C1 segment of cervical spinal cord (tissue), 14 donors: Measurements from ENCODE around the gene HJV.

ENCODE experiments used
- DNase-seq, 14 donors: peaks; one replicate each; lab custom pipeline; 2025; lab: John Stamatoyannopoulos, UW

Gene HJV

DNA sequence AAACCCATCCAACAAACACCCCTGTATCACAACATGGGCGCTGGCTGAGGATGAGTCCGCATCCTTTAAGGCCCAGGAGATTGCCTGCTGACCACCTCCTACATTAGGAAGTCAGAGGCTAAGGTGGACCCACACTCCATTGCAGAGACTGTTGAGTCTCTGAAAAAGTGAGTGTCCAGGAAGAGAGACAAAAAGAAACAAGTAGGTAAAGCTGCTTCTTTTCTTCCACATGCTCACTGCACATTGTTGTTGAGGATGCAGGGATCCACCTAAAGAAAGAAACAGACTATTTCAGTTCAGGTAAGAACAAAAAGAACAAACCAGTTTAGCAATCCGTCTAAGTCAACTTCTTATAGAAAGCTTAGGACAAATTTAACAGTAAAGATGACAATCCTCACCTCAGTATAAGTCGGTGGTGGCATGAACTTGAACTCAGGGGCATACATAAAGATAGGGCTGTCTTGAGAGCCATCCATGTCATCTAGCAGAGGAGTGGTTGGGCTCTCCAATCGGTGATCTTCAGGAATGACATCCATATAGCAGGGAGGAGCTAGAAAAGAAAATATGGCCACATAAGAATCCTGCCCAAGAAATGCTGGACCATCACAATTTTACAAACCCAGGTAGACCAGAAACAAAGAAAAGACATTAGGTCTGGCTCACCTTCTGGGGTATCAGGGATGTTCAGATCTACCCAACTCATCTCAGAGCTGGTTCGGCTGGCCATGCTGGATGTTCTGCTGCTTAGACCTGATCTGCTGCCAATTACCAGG, 27.7 kb downstream of the HJV start:
- DNase-seq: no peak

DNA sequence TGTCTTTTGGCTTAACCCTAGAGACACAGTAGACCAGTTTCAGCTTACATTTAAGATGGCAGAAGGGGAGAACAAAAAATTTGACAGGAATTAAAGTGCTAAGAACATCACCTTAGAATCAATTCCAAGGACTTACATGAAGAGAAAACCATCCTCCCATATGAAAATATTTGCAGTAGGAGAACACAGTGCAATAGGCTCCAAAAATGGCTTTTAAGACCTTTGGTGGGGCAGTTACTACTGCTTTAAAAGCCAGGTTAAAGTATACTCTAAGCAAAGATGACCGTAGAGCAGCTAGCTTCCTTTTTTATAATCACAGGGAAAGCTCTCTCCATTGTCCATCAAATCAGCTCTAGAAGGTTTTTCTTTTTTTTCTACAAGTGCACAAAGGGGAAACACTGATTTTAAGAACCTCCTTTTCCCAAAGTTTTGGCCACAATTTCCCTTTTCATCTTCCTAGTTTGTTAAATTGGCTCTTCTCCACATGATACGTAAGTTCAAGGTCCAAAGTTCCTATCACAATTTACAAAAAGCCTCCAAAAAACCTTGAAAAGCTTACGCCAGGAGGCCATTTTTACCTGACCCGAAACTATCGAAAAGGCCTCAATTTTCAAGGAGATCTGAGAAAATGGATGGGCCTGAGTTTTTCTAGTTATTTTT, 28.4 kb downstream of the HJV start:
- no peak for DNase-seq

DNA sequence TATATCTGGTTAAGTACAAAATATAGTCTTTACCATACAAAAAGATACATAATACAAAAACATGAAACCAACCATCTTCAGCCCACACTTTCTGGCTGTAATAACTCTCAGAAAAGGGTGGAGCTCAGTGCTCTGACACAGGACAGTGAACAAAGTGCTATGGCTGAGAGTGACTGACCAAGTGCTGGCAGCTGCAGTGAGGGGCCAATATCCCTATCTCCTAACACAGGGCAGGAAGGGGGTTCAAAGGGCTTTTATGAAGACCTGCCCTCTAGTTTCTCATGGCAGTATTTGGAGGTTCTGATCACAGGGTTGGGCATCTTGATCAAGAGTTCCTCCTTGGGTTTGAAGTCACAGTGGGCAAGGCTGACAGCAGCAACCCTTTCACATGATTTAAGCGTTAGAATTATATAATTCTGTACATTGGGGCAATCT, 29.0 kb downstream of the HJV start:
- DNase-seq: no peak

DNA sequence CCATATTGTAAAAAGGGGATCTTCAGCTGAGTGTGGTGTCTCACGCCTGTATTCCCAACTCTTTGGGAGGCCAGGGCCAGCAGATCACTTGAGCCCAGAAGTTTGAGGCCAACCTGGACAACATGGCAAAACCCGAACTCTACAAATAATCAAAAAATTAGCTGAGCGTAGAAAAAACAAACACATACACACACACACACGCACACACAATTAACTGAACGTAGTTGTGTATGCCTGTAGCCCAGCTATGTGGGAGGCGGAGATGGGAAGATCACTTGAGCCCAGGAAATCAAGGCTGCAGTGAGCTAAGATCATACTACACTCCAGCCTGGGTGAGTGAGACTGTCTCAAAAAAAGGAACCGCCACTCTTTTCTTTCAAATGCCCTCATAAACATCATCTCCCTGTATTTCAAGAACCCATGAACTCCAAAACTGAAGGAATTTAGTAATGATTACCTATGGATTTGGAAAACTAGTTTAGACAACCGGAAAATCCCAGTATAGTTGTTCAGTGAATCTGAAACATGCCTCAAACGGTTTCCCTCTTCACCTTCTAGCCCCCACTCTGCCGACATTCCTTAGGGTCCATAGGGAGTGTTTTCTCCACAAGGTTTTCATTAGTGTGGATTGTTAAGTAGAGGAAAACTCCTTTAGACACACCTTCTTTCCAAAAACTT, 29.7 kb downstream of the HJV start:
- DNase-seq: no peak

DNA sequence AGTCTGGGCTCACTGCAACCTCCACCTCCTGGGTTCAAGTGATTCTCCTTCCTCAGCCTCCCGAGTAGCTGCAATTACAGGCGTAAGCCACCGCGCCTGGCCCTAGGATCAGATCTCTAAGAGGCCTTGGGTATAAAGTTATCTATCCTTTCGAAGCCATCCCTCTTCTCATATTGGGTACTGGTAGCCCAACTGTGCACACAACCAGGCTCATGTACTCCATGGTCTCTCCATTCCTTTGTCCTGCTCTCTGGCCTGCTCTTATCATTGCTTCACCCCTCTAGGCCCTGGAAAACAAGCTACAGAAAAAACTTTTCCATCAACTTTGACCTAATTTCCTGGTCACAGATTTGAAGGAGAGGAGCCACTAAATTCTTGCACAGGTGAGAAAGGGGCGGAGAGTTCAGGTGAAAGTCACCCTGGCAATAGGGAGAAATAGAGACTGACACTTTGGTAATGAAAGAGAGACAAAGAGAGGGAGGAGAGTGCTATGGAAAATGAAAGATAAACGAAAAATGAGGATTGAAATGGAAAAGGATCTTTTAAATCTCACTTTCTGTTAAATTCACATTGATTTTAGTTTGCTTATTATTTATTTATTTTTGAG, 31.2 kb downstream of the HJV start:
- no peak for DNase-seq

DNA sequence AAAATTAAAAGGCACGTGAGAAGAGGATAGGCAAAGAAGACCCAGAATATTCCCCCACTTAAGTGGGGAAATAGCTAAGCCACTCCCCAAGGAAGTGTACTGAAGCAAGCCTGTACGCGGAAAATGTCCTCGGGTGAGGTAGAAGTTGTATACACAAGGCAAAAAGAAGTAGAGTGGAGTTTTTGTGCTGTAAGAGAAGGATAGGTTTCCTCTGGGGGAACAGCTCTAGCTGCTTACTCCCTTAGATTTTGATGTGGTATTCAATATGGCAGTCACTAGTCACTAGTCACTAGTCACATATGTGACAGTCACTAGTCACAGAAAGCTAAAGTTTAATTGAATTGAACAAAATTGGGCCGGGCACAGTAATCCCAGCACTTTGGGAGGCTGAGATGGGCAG, 32.8 kb downstream of the HJV start:
- no peak for DNase-seq

DNA sequence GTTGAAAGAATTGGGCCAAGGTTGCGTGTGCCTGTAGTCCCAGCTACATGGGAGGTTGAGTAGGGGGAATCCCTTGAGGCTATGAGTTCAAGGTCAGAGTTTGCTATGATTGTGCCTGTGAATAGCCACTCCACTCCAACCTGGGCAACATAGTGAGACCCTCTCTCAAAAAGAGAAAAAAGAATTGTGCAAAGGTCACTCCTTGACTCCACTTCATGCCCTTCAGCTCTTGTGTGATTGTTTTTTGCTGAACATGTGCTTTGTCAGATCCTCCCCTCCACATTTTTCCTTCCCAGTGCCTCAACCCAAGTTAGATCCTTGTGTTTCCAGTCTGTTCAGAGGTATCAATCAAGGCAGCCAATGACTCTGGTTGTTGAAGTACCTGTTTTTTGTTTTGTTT, 33.6 kb downstream of the HJV start:
- no peak for DNase-seq

DNA sequence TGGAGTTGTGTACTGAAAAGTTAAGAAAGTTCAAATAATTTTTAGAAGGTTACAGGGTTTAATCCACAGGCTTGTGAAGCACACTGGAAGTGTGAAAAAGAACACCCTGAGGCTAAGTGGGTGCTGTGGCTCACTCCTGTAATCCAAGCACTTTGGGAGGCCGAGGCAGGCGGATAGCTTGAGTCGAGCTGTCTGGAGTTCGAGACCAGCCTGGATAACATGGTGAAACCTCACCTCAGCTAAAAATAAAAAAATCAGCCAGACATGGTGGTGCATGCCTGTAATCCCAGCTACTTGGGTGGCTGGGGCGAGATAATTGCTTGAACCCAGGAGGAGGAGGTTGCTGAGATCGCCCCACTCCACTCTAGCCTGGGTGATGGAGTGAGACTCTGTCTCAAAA, 35.0 kb downstream of the HJV start:
- no peak for DNase-seq

DNA sequence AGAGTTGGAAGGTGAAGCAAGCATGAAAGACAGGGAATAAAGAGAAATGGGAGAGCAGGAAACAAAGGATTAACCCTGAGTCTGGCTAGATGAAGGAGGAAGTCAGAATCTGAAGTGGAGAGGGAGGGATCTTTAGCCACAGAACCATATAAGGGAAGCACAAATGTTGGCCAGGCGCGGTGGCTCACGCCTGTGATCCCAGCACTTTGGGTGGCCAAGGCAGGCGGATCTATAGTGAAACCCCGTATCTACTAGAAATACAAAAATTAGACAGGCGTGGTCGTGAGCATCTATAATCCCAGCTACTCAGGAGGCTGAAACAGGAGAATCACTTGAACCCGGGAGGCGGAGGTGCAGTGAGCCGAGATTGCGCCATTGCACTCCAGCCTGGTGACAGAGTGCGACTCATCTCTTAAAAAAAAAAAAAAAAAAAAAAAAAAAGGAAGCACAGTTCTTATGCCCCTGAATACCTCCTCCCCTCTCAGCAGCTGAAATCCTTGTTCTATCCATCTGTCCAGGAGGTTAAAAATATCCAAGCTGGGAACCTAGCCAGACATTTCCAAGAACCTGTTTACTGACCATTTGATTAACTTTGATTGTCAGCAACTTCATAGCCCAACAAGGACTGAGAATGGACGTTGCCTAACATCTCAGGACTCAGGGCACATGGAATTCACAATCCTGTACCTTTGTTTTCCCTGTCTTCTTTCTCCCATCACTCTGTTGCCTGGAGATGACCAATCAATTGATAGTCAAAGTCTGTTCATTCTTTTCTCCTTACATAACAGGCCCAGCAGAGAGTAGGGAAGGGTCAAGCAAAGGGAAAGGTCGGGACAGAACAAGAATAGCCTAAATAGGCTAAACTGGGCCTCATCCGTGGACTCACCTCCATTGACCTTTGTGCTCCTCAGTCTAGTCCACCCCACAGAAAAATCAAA, 35.8 kb downstream of the HJV start:
- DNase-seq: peak in 3 of 14 donors; percentile 23 to 83 (median 27)

DNA sequence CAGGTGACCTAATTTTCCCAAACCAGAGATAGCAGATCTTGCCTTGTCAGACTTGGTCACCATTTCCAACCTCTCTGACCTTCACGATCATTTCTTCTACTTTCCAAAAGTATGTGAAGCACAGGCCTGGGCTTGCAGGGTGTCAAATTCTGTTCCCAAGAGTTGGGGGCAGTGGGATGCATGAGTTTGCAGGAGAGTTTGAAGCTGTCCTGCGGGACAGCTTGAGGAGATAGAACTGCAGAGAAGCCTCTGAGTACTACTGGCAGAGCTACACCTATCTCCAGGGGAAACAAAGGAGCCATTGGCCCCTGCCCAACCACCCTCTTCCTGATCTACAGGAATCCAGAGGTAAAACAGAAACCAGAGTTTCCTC, 36.4 kb downstream of the HJV start:
- no peak for DNase-seq

DNA sequence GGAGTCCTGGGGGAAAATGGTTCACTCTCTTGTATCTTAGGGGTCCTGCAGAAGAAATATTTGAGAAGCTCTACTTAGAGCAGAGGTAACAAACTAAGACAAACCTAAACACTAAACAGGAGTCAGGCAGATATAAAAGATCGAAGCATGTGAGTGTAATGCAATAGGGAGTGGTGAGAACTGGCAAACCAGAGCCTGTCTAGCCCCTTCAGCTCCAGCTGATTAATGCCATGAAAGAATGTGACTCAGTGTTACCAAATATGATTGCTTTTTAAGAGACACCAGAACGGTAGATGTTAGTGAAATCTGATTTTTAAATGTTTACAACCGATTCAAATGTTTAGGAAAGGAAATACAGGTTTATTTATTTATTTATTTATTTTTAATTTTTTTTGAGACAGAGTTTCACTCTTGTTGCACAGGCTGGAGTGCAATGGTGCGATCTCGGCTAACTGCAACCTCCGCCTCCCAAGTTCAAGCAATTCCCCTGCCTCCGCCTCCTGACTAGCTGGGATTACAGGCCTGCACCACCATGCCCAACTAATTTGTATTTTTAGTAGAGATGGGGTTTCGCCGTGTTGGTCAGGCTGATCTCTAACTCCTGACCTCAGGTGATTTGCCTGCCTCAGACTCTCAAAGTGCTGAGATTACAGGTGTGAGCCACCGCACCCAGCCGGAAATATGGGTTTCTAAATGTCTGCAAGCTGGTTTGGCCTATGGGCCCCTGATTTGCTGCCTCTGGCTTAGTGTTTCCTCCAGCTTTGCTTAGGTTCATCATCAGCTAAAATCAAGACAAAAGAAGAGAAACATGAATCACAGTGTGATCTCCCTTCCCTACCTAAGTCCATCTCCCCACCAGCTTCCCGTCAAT, 37.3 kb downstream of the HJV start:
- DNase-seq: no peak

DNA sequence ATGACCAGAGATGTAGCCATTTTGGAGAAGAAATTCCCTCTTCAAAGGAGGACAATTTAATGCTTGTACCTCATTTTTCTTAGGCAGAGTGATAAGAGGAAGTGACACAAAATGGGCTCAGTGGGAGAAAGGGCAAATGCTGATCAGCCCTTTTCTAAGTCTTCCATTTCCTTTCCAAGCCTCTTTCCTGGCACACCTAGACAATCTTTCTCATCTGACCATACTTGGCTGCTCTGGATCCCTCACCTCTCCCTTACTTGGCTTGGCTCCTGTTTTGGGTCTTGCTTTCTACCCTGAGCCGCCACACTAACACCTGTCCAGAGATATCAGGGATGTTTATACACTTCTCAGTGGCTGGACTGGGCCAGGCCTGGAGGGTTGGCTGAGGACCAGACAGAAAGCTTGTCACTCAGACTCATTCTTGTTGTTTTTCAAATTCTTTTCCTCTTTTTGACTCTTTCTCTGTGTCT, 38.3 kb downstream of the HJV start:
- no peak for DNase-seq

DNA sequence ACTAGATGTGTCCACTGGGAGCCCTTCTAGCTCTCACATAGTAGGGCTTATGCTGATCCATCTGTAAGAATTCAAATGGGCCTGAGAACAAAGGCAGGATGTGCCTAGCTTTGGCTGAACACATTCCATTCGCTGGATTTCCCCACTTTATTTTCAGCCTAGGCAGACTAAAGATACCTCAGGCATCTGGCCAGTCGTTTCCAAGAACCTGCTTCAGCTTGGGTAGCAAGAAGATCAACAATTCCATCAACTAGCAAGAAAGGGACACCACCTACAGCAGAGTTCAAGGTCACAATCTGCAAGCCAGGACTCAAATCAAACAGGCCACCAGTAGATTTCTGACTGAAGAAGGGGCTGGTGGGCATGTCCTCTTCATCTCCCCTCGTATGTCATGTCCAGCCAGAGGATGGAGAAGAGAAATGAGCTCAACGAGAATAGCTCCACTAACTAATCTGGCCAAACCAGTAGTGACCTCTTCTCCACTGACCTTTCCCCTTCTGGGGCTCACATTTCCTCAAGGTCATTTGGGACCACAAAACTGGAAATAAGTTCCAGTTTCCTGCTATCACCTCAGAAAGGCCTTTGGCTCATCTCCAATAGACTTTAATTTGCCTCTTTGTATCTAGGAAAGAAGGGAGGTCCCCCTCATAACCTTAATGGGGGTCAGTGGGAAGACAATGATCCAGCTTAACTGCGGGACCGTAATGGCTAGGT, 39.4 kb downstream of the HJV start:
- DNase-seq: no peak

DNA sequence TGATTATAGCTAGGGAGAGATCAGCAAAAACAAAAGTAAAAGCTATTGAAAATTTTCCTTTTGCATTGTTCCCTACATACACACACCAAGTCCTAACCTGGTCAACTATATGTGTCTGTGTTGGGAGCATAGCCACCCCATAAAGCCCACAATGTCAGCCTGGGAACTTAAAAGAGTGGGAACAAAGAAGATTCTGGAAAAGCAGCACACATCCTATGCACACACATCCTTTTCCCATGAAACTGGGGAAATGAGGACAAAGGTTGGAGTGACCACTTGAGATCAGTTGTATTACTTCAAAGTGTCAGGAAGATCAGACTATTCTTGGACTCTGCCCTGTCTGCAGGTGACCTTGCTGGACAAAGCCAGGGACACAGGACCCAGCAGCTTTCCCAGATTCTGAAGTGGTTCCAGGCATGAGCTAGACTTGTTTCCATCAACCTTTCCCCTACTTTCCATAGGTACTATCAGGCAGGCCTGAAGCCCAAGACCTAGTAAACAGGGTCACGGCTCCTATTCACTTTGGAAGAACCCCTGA, 41.0 kb downstream of the HJV start:
- no peak for DNase-seq

DNA sequence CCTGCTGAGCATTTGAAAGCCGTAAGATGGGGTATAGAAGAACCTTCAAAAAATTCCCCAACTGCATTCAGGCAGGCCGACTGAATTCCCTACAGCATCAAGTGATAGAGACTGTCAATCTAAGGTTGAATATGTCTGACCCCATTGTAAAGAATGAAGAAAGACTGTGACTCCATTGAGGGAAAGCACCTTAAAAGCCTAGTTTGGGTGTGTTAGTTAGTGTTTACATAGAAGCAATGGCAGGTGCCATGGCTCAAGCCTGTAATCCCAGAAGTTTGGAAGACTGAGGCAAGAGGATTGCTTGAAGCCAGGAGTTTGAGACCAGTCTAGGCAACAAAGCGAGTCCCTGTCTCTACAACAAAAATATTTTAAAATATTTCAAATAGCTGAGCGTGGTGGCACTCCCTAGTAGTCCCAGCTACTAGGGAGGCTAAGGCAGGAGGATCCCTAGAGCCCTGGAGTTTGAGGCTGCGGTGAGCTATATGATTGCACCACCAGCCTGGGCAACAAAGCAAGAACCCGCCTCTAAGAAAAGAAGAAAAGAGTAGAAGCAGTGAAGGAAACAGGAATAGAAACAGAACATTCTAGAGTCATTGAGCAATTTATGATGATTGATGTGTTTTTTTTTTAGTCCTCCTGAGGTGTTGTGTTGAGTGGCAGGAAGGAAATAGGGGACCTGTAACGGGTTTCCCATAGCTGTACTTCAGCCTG, 41.6 kb downstream of the HJV start:
- DNase-seq: no peak

DNA sequence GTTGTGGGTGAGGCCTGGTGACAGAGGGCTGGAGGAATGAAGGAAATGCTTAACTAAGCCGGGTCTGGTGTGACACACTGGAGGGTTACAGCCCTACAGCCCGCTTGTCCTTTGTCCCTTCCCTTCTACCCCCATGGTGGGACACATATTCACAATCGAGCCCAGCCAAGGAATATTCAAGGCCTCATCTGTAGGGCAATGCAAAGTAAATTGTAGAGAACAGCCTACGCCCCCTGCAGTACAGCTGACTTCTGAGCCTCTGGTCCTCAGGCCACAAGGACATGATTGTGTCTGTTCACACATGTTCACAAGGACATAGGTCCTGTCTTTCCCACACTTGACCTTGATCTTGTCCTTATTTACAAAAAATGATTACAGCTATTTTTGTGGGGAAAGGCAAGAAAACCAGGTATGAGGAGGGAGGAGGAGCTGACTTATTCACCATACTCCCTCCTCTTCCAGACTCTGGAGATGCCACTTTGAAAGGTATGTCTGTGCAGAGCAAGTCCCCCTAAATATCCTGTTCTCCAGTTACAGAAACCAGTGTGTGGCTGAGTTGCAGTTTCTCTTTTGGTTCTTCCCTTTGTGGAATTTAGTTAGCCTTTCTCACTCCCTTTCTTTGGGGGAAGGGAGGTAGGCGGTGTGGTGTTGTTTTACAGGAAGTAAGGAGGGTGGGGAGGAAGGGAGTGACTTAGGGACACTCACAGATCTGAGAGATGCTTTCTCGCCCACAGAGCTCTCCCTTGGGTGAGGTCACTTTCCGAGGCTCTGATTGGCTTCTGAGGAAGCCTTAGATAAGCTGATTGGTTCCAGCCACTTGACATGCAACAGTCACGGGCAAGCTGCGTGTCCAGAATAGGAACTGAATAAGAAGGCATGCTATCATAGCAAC, 42.4 kb downstream of the HJV start:
- peak; percentile 30 to 95 (median 84) for DNase-seq

DNA sequence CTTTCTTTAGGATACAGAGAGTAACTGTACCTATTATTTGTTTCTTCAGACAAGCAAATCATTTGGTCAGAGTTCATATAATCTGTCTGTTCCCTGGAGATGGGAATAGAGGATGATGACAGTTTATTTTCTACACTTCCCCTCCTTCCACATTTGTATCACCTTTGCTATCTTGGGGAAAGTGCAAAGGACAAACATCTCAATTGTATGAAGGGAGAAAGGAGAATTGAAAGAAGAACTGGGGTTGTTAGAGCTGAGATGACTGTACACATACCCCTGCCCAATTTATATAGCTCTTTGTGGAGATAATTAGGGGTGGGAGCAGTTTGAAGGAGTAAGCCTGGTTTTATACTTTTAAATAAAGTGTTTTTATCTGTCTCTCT, 43.1 kb downstream of the HJV start:
- DNase-seq: no peak
